ENCODE data around the gene CARM1. TPM values are rescaled to one million over a fixed set of nuclear protein-coding genes. Genes with fewer than 3 reads are reported as not detected.

The CARM1 gene
- 93.2 TPM for polyA plus RNA-seq (2013, experiment 1 of 2)
- 83.9 TPM for polyA plus RNA-seq (2013, experiment 2 of 2)

- peak within 1 kb of the TSS; percentile 90 for H3K4me3 ChIP-seq (ENCODE audit: extremely low read depth, insufficient read depth, low read length, poor library complexity, severe bottlenecking)
- H3K36me3 ChIP-seq (ENCODE audit: control insufficient read depth, insufficient read depth, low read length) = no peaks in the 10 kb centered on the region
- WGBS, 2 experiments (ENCODE audit: insufficient coverage in 2 of 2) = 0% methylated on average over 59 to 74 of the region's 99 CpGs
- H3K27ac ChIP-seq (ENCODE audit: low read depth, low read length, severe bottlenecking) = peak within 1 kb of the TSS; percentile 88
- H3K4me1 ChIP-seq (ENCODE audit: control insufficient read depth, insufficient read depth, low read length, poor library complexity, severe bottlenecking) = peaks cover 3% of the 10 kb centered on the region
- H3K9me3 ChIP-seq (ENCODE audit: control insufficient read depth, low read length) = no peaks in the 10 kb centered on the region
These were observed at the start of gene CARM1 for GRCh38 chr19:10870955-10871603. CARM1 (plus strand) TSS chr19:10871553; CDS start chr19:10871703, 150 bp downstream.

- Histone ChIP-seq H3K36me3 (ENCODE audit: control insufficient read depth, insufficient read depth, low read length) (peaks cover 73% of the 10 kb centered on the region), H3K27ac (ENCODE audit: low read depth, low read length, severe bottlenecking) (no peak overlapping the region), H3K9me3 (ENCODE audit: control insufficient read depth, low read length) (no peaks in the 10 kb centered on the region), H3K4me1 (ENCODE audit: control insufficient read depth, insufficient read depth, low read length, poor library complexity, severe bottlenecking) (no peaks in the 10 kb centered on the region), H3K4me3 (ENCODE audit: extremely low read depth, insufficient read depth, low read length, poor library complexity, severe bottlenecking) (no peak overlapping the region)
- 98 to 99% methylated on average over 10 to 12 of the region's 12 CpGs for WGBS, 2 experiments (ENCODE audit: insufficient coverage in 2 of 2)
These were observed 47.7 kb upstream of the CARM1 start for GRCh38 chr19:10823690-10824089.

- no peak overlapping the region for H3K27ac ChIP-seq (ENCODE audit: low read depth, low read length, severe bottlenecking)
- no peak overlapping the region for H3K4me3 ChIP-seq (ENCODE audit: extremely low read depth, insufficient read depth, low read length, poor library complexity, severe bottlenecking)
- WGBS, 2 experiments (ENCODE audit: insufficient coverage in 2 of 2) = 93 to 94% methylated on average over 6 to 7 of the region's 7 CpGs
- peaks cover 70% of the 10 kb centered on the region for H3K36me3 ChIP-seq (ENCODE audit: control insufficient read depth, insufficient read depth, low read length)
- H3K9me3 ChIP-seq (ENCODE audit: control insufficient read depth, low read length) = no peaks in the 10 kb centered on the region
- no peaks in the 10 kb centered on the region for H3K4me1 ChIP-seq (ENCODE audit: control insufficient read depth, insufficient read depth, low read length, poor library complexity, severe bottlenecking)
These were observed 45.1 kb upstream of the CARM1 start for GRCh38 chr19:10826231-10826630.

GRCh38 chr19:10826846-10827245 lies 44.5 kb upstream of the CARM1 start:
- 100% methylated on average over 5 to 6 of the region's 6 CpGs for WGBS, 2 experiments (ENCODE audit: insufficient coverage in 2 of 2)
- peaks cover 65% of the 10 kb centered on the region for H3K36me3 ChIP-seq (ENCODE audit: control insufficient read depth, insufficient read depth, low read length)
- no peaks in the 10 kb centered on the region for H3K9me3 ChIP-seq (ENCODE audit: control insufficient read depth, low read length)
- H3K4me3 ChIP-seq (ENCODE audit: extremely low read depth, insufficient read depth, low read length, poor library complexity, severe bottlenecking) = no peak overlapping the region
- no peak overlapping the region for H3K27ac ChIP-seq (ENCODE audit: low read depth, low read length, severe bottlenecking)
- H3K4me1 ChIP-seq (ENCODE audit: control insufficient read depth, insufficient read depth, low read length, poor library complexity, severe bottlenecking) = no peaks in the 10 kb centered on the region

GRCh38 chr19:10828981-10829821 lies 42.2 kb upstream of the CARM1 start:
- Histone ChIP-seq H3K27ac (ENCODE audit: low read depth, low read length, severe bottlenecking) (peak overlapping the region; percentile 29), H3K4me3 (ENCODE audit: extremely low read depth, insufficient read depth, low read length, poor library complexity, severe bottlenecking) (no peak overlapping the region), H3K36me3 (ENCODE audit: control insufficient read depth, insufficient read depth, low read length) (peaks cover 70% of the 10 kb centered on the region), H3K9me3 (ENCODE audit: control insufficient read depth, low read length) (no peaks in the 10 kb centered on the region), H3K4me1 (ENCODE audit: control insufficient read depth, insufficient read depth, low read length, poor library complexity, severe bottlenecking) (no peaks in the 10 kb centered on the region)
- 96 to 97% methylated on average over 26 of the region's 26 CpGs for WGBS, 2 experiments (ENCODE audit: insufficient coverage in 2 of 2)

- Histone ChIP-seq H3K9me3 (ENCODE audit: control insufficient read depth, low read length) (no peaks in the 10 kb centered on the region), H3K4me1 (ENCODE audit: control insufficient read depth, insufficient read depth, low read length, poor library complexity, severe bottlenecking) (no peaks in the 10 kb centered on the region), H3K36me3 (ENCODE audit: control insufficient read depth, insufficient read depth, low read length) (peaks cover 69% of the 10 kb centered on the region), H3K27ac (ENCODE audit: low read depth, low read length, severe bottlenecking) (peak overlapping the region; percentile 29), H3K4me3 (ENCODE audit: extremely low read depth, insufficient read depth, low read length, poor library complexity, severe bottlenecking) (no peak overlapping the region)
- 94 to 98% methylated on average over 6 to 10 of the region's 16 CpGs for WGBS, 2 experiments (ENCODE audit: insufficient coverage in 2 of 2)
These were observed 41.4 kb upstream of the CARM1 start for GRCh38 chr19:10829967-10830366.

- H3K4me1 ChIP-seq (ENCODE audit: control insufficient read depth, insufficient read depth, low read length, poor library complexity, severe bottlenecking) = no peaks in the 10 kb centered on the region
- no peak overlapping the region for H3K27ac ChIP-seq (ENCODE audit: low read depth, low read length, severe bottlenecking)
- no peak overlapping the region for H3K4me3 ChIP-seq (ENCODE audit: extremely low read depth, insufficient read depth, low read length, poor library complexity, severe bottlenecking)
- 92 to 100% methylated on average over 2 to 4 of the region's 7 CpGs for WGBS, 2 experiments (ENCODE audit: insufficient coverage in 2 of 2)
- peaks cover 70% of the 10 kb centered on the region for H3K36me3 ChIP-seq (ENCODE audit: control insufficient read depth, insufficient read depth, low read length)
- H3K9me3 ChIP-seq (ENCODE audit: control insufficient read depth, low read length) = no peaks in the 10 kb centered on the region
These were observed 41.0 kb upstream of the CARM1 start for GRCh38 chr19:10830370-10830769.

GRCh38 chr19:10830931-10831779 lies 40.2 kb upstream of the CARM1 start:
- H3K4me3 ChIP-seq (ENCODE audit: extremely low read depth, insufficient read depth, low read length, poor library complexity, severe bottlenecking) = no peak overlapping the region
- H3K9me3 ChIP-seq (ENCODE audit: control insufficient read depth, low read length) = no peaks in the 10 kb centered on the region
- WGBS, 2 experiments (ENCODE audit: insufficient coverage in 2 of 2) = 91 to 92% methylated on average over 21 to 26 of the region's 33 CpGs
- no peaks in the 10 kb centered on the region for H3K4me1 ChIP-seq (ENCODE audit: control insufficient read depth, insufficient read depth, low read length, poor library complexity, severe bottlenecking)
- peaks cover 63% of the 10 kb centered on the region for H3K36me3 ChIP-seq (ENCODE audit: control insufficient read depth, insufficient read depth, low read length)
- H3K27ac ChIP-seq (ENCODE audit: low read depth, low read length, severe bottlenecking) = no peak overlapping the region

- Histone ChIP-seq H3K9me3 (ENCODE audit: control insufficient read depth, low read length) (peaks cover 7% of the 10 kb centered on the region), H3K4me3 (ENCODE audit: extremely low read depth, insufficient read depth, low read length, poor library complexity, severe bottlenecking) (no peak overlapping the region), H3K36me3 (ENCODE audit: control insufficient read depth, insufficient read depth, low read length) (peaks cover 53% of the 10 kb centered on the region), H3K4me1 (ENCODE audit: control insufficient read depth, insufficient read depth, low read length, poor library complexity, severe bottlenecking) (no peaks in the 10 kb centered on the region), H3K27ac (ENCODE audit: low read depth, low read length, severe bottlenecking) (no peak overlapping the region)
- 94 to 98% methylated on average over 23 to 27 of the region's 28 CpGs for whole genome bisulfite sequencing, 2 experiments (ENCODE audit: insufficient coverage in 2 of 2)
These were observed 39.1 kb upstream of the CARM1 start for GRCh38 chr19:10831987-10832938.

- no peak overlapping the region for H3K4me3 ChIP-seq (ENCODE audit: extremely low read depth, insufficient read depth, low read length, poor library complexity, severe bottlenecking)
- 95 to 96% methylated on average over 20 of the region's 20 CpGs for WGBS, 2 experiments (ENCODE audit: insufficient coverage in 2 of 2)
- no peak overlapping the region for H3K27ac ChIP-seq (ENCODE audit: low read depth, low read length, severe bottlenecking)
- H3K9me3 ChIP-seq (ENCODE audit: control insufficient read depth, low read length) = peaks cover 7% of the 10 kb centered on the region
- peaks cover 52% of the 10 kb centered on the region for H3K36me3 ChIP-seq (ENCODE audit: control insufficient read depth, insufficient read depth, low read length)
- no peaks in the 10 kb centered on the region for H3K4me1 ChIP-seq (ENCODE audit: control insufficient read depth, insufficient read depth, low read length, poor library complexity, severe bottlenecking)
These were observed 38.4 kb upstream of the CARM1 start for GRCh38 chr19:10832939-10833296.
